OCI-LY7 (cell line): ENCODE measurements around the gene SH3PXD2A.

ENCODE experiments used
- EZH2phosphoT487 ChIP-seq: fragments of 200-600 bp; sonication (generic); IDR thresholded peaks from 2 replicates; pipeline ENCODE4 v1.6.1; 2018; ENCODE audit warnings: low read depth, borderline replicate concordance, mild to moderate bottlenecking, mixed run types, antibody characterized with exemption, low read length, moderate library complexity, mixed read lengths
- TF ChIP-seq, protein P1 (sequence below): fragments of 200-600 bp; sonication (generic); conservative IDR thresholded peaks from 2 replicates; pipeline ENCODE4 v1.5.1; 2014; ENCODE audit warnings: mild to moderate bottlenecking, antibody characterized with exemption, low read length, moderate library complexity, mixed read lengths

DNA sequence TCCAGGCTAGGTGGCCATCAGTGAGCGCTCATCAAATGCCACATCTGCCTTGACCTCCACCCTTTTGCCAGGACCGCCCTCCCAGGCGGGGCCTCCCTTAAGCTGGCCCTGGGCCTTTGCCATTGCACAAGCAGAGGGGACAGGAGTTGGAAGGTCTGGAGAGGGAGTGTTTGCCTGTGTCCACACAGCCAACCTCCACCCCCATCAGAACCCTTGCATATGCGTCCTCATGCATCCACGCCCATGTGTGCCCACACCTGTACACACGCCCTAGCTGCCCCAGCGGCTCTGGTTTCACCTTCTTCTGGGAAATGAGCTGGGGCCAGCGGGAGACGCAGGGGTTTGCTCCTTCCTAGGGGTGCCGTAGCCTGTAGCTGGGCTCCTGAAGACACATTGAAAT, 297.9 kb downstream of the SH3PXD2A start:
- TF ChIP-seq, protein P1, sequence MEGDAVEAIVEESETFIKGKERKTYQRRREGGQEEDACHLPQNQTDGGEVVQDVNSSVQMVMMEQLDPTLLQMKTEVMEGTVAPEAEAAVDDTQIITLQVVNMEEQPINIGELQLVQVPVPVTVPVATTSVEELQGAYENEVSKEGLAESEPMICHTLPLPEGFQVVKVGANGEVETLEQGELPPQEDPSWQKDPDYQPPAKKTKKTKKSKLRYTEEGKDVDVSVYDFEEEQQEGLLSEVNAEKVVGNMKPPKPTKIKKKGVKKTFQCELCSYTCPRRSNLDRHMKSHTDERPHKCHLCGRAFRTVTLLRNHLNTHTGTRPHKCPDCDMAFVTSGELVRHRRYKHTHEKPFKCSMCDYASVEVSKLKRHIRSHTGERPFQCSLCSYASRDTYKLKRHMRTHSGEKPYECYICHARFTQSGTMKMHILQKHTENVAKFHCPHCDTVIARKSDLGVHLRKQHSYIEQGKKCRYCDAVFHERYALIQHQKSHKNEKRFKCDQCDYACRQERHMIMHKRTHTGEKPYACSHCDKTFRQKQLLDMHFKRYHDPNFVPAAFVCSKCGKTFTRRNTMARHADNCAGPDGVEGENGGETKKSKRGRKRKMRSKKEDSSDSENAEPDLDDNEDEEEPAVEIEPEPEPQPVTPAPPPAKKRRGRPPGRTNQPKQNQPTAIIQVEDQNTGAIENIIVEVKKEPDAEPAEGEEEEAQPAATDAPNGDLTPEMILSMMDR, result no peak
- TF ChIP-seq EZH2phosphoT487, result no peak
